IMR-90 (cell line): ENCODE data around the gene KRT27. TPM values are rescaled to one million over a fixed set of nuclear protein-coding genes. Genes with fewer than 3 reads are reported as not detected.
A peak's percentile ranks its signal among the peaks of the same experiment; 100 is the strongest.

Source experiments
- ATAC-seq: fragments of 200-7000 bp; cut with Tn5 transposase; 2 replicates; pipeline ENCODE4 v1.9.1; 2020; ENCODE audit warnings: low read depth, mild to moderate bottlenecking, moderate library complexity
- BruUV-seq: library from RNA; stranded (reverse); fragments of 400-500 nt; replicated peaks from 2 replicates; lab custom pipeline; 2021; lab: Mats Ljungman, UMichigan
- CTCF ChIA-PET: fragments of 300-600 bp; formaldehyde crosslinking; extraction: SDS; loops from one replicate; lab custom pipeline; 2021; ENCODE audit warnings: antibody characterized with exemption; lab: Yijun Ruan, JAX
- POLR2A ChIA-PET: fragments of 300-600 bp; sonication (Branson Sonifier 250); formaldehyde crosslinking; loops from one replicate; lab custom pipeline; 2022; ENCODE audit warnings: antibody characterized with exemption; ENCODE audit not compliant: unreplicated experiment; lab: Charles Lee
- DNase-seq: peaks from one replicate; pipeline ENCODE4 v3.0.0; 2013
- H2AFZ ChIP-seq: replicated peaks from 2 replicates; pipeline ENCODE3; 2013; ENCODE audit warnings: low read length, mild to moderate bottlenecking; ENCODE audit not compliant: poor library complexity
- H2AK5ac ChIP-seq: 2 replicates; pipeline ENCODE4 v1.6.1; 2013; ENCODE audit warnings: low read depth, low read length, inconsistent platforms
- H2AK9ac ChIP-seq: replicated peaks from 2 replicates; pipeline ENCODE3; 2013; ENCODE audit warnings: mild to moderate bottlenecking, low read depth, low read length, moderate library complexity; ENCODE audit not compliant: poor library complexity
- H2BK120ac ChIP-seq: 2 replicates; pipeline ENCODE4 v1.6.1; 2013; ENCODE audit warnings: low read depth, low read length, inconsistent platforms
- H2BK15ac ChIP-seq: 3 replicates; pipeline ENCODE4 v1.6.1; 2013; ENCODE audit warnings: low read depth, low read length, inconsistent platforms
- H2BK20ac ChIP-seq: 2 replicates; pipeline ENCODE4 v1.6.1; 2013; ENCODE audit warnings: low read depth, mild to moderate bottlenecking, inconsistent platforms, low read length, moderate library complexity
- H2BK5ac ChIP-seq: 2 replicates; pipeline ENCODE4 v1.6.1; 2013; ENCODE audit warnings: mild to moderate bottlenecking, low read depth, low read length, inconsistent platforms; ENCODE audit not compliant: poor library complexity, severe bottlenecking
- H3K14ac ChIP-seq: replicated peaks from 2 replicates; pipeline ENCODE4 v1.6.1; 2013; ENCODE audit warnings: low read depth, low read length, inconsistent platforms
- H3K18ac ChIP-seq: 2 replicates; pipeline ENCODE4 v1.6.1; 2013; ENCODE audit warnings: low read depth, low read length, control low read depth
- H3K23ac ChIP-seq: 2 replicates; pipeline ENCODE4 v1.6.1; 2013; ENCODE audit warnings: low read depth, low read length, inconsistent platforms
- H3K27ac ChIP-seq: 2 replicates; pipeline ENCODE4 v1.5.1; 2013; ENCODE audit warnings: mild to moderate bottlenecking, control low read depth, low read length; ENCODE audit not compliant: insufficient read depth
- H3K27me3 ChIP-seq: 2 replicates; pipeline ENCODE4 v1.6.1; 2013; ENCODE audit warnings: low read length; ENCODE audit not compliant: control insufficient read depth, insufficient read depth
- H3K36me3 ChIP-seq: 2 replicates; pipeline ENCODE4 v1.6.1; 2013; ENCODE audit warnings: low read length, mixed read lengths; ENCODE audit not compliant: control insufficient read depth, insufficient read depth
- H3K4ac ChIP-seq: 2 replicates; pipeline ENCODE4 v1.6.1; 2013; ENCODE audit warnings: low read depth, low read length, inconsistent platforms
- H3K4me1 ChIP-seq: 2 replicates; pipeline ENCODE4 v1.6.1; 2013; ENCODE audit warnings: low read length, mixed read lengths; ENCODE audit not compliant: control insufficient read depth, insufficient read depth
- H3K4me2 ChIP-seq: 2 replicates; pipeline ENCODE4 v1.6.1; 2013; ENCODE audit warnings: low read depth, mild to moderate bottlenecking, control low read depth, low read length, moderate library complexity
- H3K4me3 ChIP-seq: 2 replicates; pipeline ENCODE4 v1.5.1; 2013; ENCODE audit warnings: low read depth, mild to moderate bottlenecking, control low read depth, low read length, moderate library complexity; ENCODE audit not compliant: insufficient read depth
- H3K56ac ChIP-seq: 2 replicates; pipeline ENCODE4 v1.6.1; 2013; ENCODE audit warnings: low read length, inconsistent platforms; ENCODE audit not compliant: insufficient read depth; ENCODE audit errors: extremely low read depth
- H3K79me1 ChIP-seq, 2 experiments: 2 replicates each; pipeline ENCODE4 v1.6.1; 2013; ENCODE audit warnings: low read length in 2 of 2, inconsistent platforms in 1 of 2, low read depth in 1 of 2
- H3K9ac ChIP-seq: 2 replicates; pipeline ENCODE4 v1.6.1; 2013; ENCODE audit warnings: low read depth, low read length, control low read depth
- H3K9me1 ChIP-seq: 2 replicates; pipeline ENCODE4 v1.6.1; 2013; ENCODE audit warnings: low read length, inconsistent platforms; ENCODE audit not compliant: insufficient read depth
- H3K9me3 ChIP-seq: 2 replicates; pipeline ENCODE4 v1.6.1; 2013; ENCODE audit warnings: low read length; ENCODE audit not compliant: control insufficient read depth, insufficient read depth
- H4K20me1 ChIP-seq: 2 replicates; pipeline ENCODE4 v1.6.1; 2013; ENCODE audit warnings: low read length, inconsistent platforms; ENCODE audit not compliant: insufficient read depth
- H4K5ac ChIP-seq: 2 replicates; pipeline ENCODE4 v1.6.1; 2013; ENCODE audit warnings: mild to moderate bottlenecking, low read depth, low read length, control low read depth
- H4K8ac ChIP-seq, 2 experiments: 2 replicates each; pipeline ENCODE4 v1.6.1; 2013; ENCODE audit warnings: low read depth in 2 of 2, low read length in 2 of 2, control low read depth in 1 of 2, inconsistent platforms in 1 of 2
- H4K91ac ChIP-seq: 2 replicates; pipeline ENCODE4 v1.6.1; 2013; ENCODE audit warnings: low read depth, low read length, inconsistent platforms; ENCODE audit not compliant: insufficient read depth
- BHLHE40 ChIP-seq: fragments of 150-350 bp; IDR thresholded peaks from 2 replicates; pipeline ENCODE4 v1.6.1; 2016; ENCODE audit warnings: mild to moderate bottlenecking, low read depth, low read length
- CEBPB ChIP-seq: IDR thresholded peaks from 2 replicates; pipeline ENCODE4 v1.6.1; 2012; ENCODE audit warnings: low read depth, low read length, improper control_type of control experiment
- CHD1 ChIP-seq: IDR thresholded peaks from 2 replicates; pipeline ENCODE4 v1.6.1; 2012; ENCODE audit warnings: low read depth, low read length, improper control_type of control experiment
- FOS ChIP-seq: fragments of 150-350 bp; IDR thresholded peaks from 2 replicates; pipeline ENCODE4 v1.6.1; 2016; ENCODE audit warnings: low read depth, low read length
- NFE2L2 ChIP-seq: fragments of 150-350 bp; IDR thresholded peaks from 2 replicates; pipeline ENCODE4 v1.6.1; 2016; ENCODE audit warnings: low read depth, mild to moderate bottlenecking, low read length
- SMC3 ChIP-seq: fragments of 150-350 bp; IDR thresholded peaks from 2 replicates; pipeline ENCODE4 v1.6.1; 2016; ENCODE audit warnings: low read depth, mild to moderate bottlenecking, antibody characterized with exemption, low read length, moderate library complexity
- WGBS, 2 experiments: methylation state at CpG; one replicate each; pipeline versions ENCODE4 v1.1.5 to v1.1.7; 2013; ENCODE audit warnings: missing lambda C conversion rate in 2 of 2; ENCODE audit not compliant: insufficient read length in 1 of 2; ENCODE audit errors: extremely low coverage in 2 of 2; 5-methylcytosine and 5-hydroxymethylcytosine counted together
- dilution Hi-C: fragments of 300-500 bp; cut with HindIII; formaldehyde crosslinking; loops from one replicate; pipeline ENCODE4 v1.14.3; 2018; ENCODE audit warnings: low sequenced_read_pairs; ENCODE audit not compliant: unreplicated experiment
- in situ Hi-C: fragments of 300-500 bp; cut with MboI; formaldehyde crosslinking; loops from 3 replicates; pipeline ENCODE4 v1.14.3; 2019; ENCODE audit warnings: low sequenced_read_pairs, inconsistent platforms, mixed read lengths
- intact Hi-C: fragments of 100-400 bp; cut with micrococcal nuclease; formaldehyde crosslinking; loops from 2 replicates; pipeline ENCODE4 v1.10.0; 2022
- polyA plus RNA-seq, 3 experiments: library from polyadenylated mRNA; depleted of rRNA; stranded (reverse); fragments of >200 nt; gene quantifications; 2 replicates each; pipeline ENCODE4 v1.2.3, GENCODE V29; 2012; ENCODE audit warnings: low replicate concordance in 1 of 3
- total RNA-seq: library from RNA; depleted of rRNA; stranded (reverse); fragments of >200 nt; gene quantifications from 2 replicates; pipeline ENCODE4 v1.2.3, GENCODE V29; 2012

The KRT27 gene
- total and polyA plus RNA-seq, 2 of the 4 experiments (the other 2 are of a cell fraction): not detected

GRCh38 chr17:40828454-40829044, 46.2 kb upstream of the KRT27 start:
- no peaks in the 10 kb centered on the region for H3K36me3 ChIP-seq
- in situ Hi-C loops: no loop called here
- H3K4me3 ChIP-seq: no peak overlapping the region
- no TSS peak for BruUV-seq
- H3K4ac ChIP-seq: no peak overlapping the region
- H4K20me1 ChIP-seq: no peaks in the 10 kb centered on the region
- dilution Hi-C loops: no loop called here
- peaks cover 19 to 26% of the 10 kb centered on the region in 2 experiments for H3K79me1 ChIP-seq
- H3K27ac ChIP-seq: no peak overlapping the region
- no peaks in the 10 kb centered on the region; the same call in 1 of the 2 replicates for H3K9me1 ChIP-seq
- no peak overlapping the region for H2BK20ac ChIP-seq
- WGBS, 2 experiments: no CpG with 5 or more reads among the region's 4 CpGs
- no peak overlapping the region for H3K18ac ChIP-seq
- H4K8ac ChIP-seq: no peak overlapping the region
- no peak for TF ChIP-seq NFE2L2
- no peak for TF ChIP-seq FOS
- TF ChIP-seq CHD1: no peak
- no peak for TF ChIP-seq CEBPB
- no peak for TF ChIP-seq SMC3
- no peak for TF ChIP-seq BHLHE40
- H3K9me3 ChIP-seq: no peaks in the 10 kb centered on the region
- no peak overlapping the region for H2AK9ac ChIP-seq
- peak; percentile 36 for DNase-seq
- ChIA-PET CTCF (no interaction called here), POLR2A (no interaction called here)
- H2BK15ac ChIP-seq: no peak overlapping the region
- no peak overlapping the region for H4K91ac ChIP-seq
- no peak overlapping the region for H3K56ac ChIP-seq
- H3K23ac ChIP-seq: no peak overlapping the region
- H3K14ac ChIP-seq: no peak overlapping the region
- H3K4me1 ChIP-seq: peaks cover 4% of the 10 kb centered on the region; the same call in 1 of the 2 replicates
- H3K27me3 ChIP-seq: no peaks in the 10 kb centered on the region
- H3K4me2 ChIP-seq: no peak overlapping the region
- H4K5ac ChIP-seq: no peak overlapping the region
- no peak overlapping the region for H2BK120ac ChIP-seq
- no peak overlapping the region for H3K9ac ChIP-seq
- intact Hi-C loops: no loop called here
- no peak overlapping the region for H2AFZ ChIP-seq
- no peak overlapping the region for H2AK5ac ChIP-seq
- ATAC-seq: no peak
- no peak overlapping the region for H2BK5ac ChIP-seq
